H1 (cell line): Measurements from ENCODE around the gene IRS1. TPM values are rescaled to one million over a fixed set of nuclear protein-coding genes. Genes with fewer than 3 reads are reported as not detected.

Experiments
- CHD2 ChIP-seq: IDR thresholded peaks from 2 replicates; pipeline ENCODE4 v1.6.1; 2012; ENCODE audit warnings: low read length, improper control_type of control experiment
- CHD7 ChIP-seq: fragments of 300-600 bp; sonication (generic); IDR thresholded peaks from 2 replicates; pipeline ENCODE4 v1.7.1; 2012; ENCODE audit warnings: low read length, moderate library complexity, mild to moderate bottlenecking, inconsistent platforms; ENCODE audit not compliant: insufficient replicate concordance
- FOSL1 ChIP-seq: IDR thresholded peaks from 2 replicates; pipeline ENCODE4 v1.6.1; 2011; ENCODE audit warnings: mild to moderate bottlenecking, low read depth, low read length, moderate library complexity; ENCODE audit not compliant: insufficient read depth
- JUN ChIP-seq: IDR thresholded peaks from 2 replicates; pipeline ENCODE4 v1.6.1; 2011; ENCODE audit warnings: low read depth, mild to moderate bottlenecking, improper control_type of control experiment, low read length
- SIX5 ChIP-seq: IDR thresholded peaks from 2 replicates; pipeline ENCODE4 v1.6.1; 2011; ENCODE audit warnings: mild to moderate bottlenecking, low read depth, low read length
- TAF1 ChIP-seq: IDR thresholded peaks from 2 replicates; pipeline ENCODE4 v1.6.1; 2011; ENCODE audit warnings: mild to moderate bottlenecking, low read depth, low read length
- polyA plus RNA-seq, 7 experiments: library from polyadenylated mRNA; depleted of rRNA in 3 of 7; stranded (reverse) in 5 of 7; unstranded in 2 of 7; fragments of >200 nt in 5 of 7; fragments of 200-250 nt in 2 of 7; gene quantifications; 1 replicate in 5 of 7; 2 replicates in 1 of 7; 4 replicates in 1 of 7; pipeline versions ENCODE4 v1.2.1 to v1.2.3, GENCODE V29; 2011 to 2013; ENCODE audit warnings: missing spikeins in 2 of 7, mixed read lengths in 2 of 7
- total RNA-seq: library from RNA; stranded (reverse); fragmentation: NEBNext Ultra II Directional; extraction: Animal tissue kit (Norgen Biotek cat#: 25700); gene quantifications from 2 replicates; pipeline ENCODE4 v1.2.1, GENCODE V29; 2021

IRS1 gene
- total and polyA plus RNA-seq, 2 of the 8 experiments (the other 6 are each of a cell fraction or from before 2014, with no cell fraction given): 9.1 to 26.9 TPM

- TF ChIP-seq CHD7 (no peak), TAF1 (no peak), CHD2 (no peak), JUN (no peak), FOSL1 (no peak), SIX5 (no peak)
Observed at GRCh38 chr2:226818930-226819329, 19.3 kb upstream of the IRS1 start (continued).
